Activated CD4-positive, alpha-beta T cell treated with anti-CD3 and anti-CD28 coated beads for 1 hour (primary cell): ENCODE data around the gene KCP.

Experiments used
- DNase-seq: peaks from one replicate; pipeline ENCODE4 v3.0.0-alpha.2; 2020

KCP gene

DNA sequence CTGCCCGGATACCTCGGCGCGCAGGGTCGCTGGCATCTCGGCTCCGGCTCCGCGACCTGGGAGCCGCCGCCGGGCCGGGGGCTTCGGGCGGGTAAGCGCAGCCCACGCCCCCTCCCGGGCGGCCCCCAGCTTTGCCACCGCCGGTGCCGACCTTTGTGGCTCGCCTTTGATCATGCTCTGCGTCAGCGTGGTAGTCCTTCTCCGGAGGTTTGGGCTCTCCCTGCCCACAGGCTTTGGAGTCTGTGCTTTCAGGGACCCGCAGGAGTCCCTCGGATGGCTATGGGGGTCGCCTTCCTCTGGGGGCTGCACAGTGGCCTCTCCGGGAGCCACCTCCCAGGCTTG is 40.6 kb downstream of the KCP start:
- DNase-seq, result no peak

DNA sequence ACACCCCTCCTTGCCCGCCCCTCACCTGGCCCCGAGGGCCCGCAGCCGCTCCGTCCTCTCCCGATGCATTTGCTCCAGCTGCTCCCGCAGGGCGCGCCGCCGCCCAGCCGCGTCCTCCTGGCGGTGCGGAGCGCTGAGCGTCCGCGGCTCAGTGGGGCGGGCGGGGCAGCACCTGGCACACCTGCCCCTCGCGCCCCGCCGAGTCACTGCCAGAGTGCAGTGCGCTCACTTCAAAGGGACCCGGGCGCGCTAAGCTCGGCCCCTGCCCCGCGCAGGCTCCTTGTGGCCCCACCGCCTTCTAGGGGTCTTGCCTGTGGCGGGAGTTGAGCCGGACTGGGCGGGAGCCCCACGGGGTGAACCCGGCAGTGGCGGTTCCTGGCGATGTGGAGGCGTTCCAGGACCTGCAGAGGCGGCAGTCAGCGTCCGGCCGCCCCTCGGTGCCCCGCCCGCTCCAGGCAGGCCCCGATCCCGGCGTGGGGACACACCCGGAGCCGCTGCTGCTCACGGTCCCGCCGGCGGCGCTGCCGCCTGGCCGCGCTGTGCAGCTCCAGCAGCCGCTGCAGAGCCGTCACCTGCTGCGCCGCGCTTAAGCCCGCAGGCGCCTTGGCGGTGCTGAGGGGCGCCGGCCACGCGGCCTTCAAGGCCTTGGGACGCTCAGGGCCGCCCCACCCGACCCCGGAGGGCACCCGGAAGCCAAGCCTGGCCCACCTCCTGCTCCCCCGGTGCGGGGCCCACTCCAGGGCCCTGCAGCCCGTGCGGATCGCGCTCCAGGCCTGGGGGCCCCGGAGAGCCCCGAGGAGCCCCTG is 41.2 kb downstream of the KCP start:
- peak; percentile 25 for DNase-seq

DNA sequence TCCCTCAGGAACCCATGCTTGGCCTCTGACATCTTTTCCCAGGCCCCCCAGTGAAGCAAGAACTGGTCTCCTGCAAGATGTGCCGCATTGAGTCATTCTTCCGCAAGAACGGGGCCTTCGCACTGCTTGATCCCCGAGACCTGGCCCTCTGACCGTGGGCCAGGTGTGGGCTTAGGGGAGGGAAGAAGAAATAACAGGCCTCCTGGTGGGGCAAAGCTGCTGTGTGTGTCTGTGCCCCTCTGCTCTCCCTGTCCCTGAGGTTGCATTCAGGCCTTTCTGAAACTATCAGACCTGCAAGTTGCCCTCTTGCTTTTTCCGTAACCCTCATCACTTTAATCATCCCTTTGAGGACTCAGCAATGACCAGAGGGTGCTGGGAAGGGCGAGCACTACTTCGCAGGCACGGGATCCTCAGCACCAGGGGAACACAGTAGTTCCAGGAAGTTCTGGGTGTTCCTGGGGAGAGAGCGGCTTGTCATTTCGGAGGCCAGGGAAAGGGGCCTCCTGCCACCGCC is 41.8 kb downstream of the KCP start:
- DNase-seq, result no peak

DNA sequence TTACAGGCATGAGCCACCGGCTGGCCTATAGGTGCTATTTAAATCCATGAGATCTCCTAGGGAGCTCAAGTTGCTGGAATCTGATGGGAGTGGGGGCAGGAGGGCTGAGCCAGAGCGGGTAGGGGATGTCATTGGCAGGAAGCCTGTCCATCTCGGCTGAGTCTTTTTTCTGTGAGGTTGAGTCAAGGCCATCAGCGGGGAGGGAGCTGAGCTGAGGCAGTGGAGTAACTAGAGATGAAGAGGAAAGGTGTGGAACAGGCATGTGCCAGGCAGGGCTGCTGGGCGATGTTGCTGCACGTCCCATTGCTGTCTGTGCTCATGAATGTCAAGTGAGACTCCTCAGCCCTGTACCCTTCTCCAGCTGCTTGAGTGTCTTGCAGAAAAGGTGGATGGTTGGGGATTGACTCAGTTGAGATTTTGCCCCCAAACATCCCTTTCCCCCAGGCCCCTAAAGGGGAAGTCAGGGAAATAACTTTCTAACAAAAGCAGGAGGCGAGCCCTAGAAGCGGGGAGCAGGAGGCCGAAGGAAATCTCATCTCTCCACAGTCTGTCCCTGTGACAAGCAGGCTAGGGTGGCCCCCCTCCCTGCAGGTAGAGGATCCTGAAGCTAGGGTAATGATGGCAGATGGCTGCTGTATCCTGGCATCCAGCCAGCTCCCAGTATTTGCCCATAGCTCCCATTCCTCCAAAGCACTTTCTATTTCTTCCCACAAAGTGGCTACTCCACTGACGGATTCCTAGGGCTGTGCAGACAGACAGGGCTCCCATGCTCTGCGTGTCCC is 42.5 kb downstream of the KCP start:
- DNase-seq, result no peak

DNA sequence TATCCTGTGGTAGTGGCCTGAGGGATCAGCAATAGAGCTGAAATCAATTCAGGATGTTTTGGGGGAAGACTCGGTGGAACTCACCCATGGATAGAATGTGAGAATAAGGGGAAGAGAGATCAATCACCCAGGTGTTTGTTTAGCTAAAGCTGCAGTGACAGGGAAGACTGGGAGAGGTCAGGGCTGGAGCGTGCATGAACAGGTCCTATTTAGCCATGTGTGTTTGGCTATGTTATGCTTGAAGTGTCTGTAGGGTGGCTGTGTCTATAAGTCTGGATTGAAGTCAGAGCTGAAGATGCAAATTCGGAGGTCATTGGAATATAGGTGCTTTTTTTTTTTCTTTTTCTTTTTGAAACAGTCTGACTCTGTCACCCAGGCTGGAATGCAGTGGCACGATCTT is 43.3 kb downstream of the KCP start:
- DNase-seq, result no peak

DNA sequence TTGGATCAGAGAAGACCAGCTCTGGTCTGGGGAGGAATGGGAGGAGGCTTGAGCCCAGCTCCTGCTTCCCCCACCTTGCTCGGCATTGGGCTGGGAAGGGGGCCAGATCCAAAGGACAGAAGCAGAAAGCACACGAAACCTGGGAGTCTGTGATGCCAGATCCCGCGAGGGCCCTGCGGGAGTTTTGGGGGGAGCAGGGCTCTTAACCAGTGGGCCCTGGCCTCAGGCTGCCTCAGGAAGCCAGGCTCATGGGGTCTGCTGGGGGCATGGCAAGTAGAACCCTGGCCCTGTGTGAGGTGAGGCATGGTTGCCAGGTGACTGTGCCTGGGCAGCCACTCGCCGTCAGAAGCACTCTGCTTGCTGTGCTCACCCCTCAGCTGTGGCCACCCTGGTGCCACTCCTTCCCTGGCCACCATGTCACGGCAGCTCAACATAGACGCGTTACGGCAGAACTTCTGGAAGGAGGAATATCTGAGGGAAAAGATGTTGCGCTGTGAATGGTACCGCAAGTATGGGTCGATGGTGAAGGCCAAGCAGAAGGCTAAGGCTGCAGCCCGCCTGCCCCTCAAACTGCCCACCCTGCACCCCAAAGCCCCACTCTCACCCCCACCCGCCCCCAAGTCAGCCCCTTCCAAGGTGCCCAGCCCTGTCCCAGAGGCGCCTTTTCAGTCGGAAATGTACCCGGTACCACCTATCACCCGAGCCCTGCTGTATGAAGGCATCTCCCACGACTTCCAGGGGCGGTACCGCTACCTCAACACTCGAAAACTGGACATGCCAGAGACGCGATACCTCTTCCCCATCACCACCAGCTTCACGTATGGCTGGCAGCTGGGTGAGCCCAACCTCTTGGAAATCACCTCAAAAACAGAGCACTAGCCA is 44.3 kb downstream of the KCP start:
- no peak for DNase-seq

DNA sequence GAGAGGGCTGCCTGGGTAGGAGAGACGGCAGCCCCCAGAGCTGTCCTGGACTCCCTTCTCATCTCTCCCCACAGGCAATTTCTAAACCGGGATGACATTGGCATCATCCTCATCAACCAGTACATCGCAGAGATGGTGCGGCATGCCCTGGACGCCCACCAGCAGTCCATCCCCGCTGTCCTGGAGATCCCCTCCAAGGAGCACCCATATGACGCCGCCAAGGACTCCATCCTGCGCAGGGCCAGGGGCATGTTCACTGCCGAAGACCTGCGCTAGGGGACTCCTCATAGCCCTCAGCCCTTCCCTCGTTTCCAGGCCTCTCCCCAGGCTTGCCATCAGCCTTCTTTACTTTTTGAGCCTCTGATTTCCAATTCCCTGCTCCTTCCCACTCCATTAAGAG is 45.2 kb downstream of the KCP start:
- DNase-seq, result no peak

DNA sequence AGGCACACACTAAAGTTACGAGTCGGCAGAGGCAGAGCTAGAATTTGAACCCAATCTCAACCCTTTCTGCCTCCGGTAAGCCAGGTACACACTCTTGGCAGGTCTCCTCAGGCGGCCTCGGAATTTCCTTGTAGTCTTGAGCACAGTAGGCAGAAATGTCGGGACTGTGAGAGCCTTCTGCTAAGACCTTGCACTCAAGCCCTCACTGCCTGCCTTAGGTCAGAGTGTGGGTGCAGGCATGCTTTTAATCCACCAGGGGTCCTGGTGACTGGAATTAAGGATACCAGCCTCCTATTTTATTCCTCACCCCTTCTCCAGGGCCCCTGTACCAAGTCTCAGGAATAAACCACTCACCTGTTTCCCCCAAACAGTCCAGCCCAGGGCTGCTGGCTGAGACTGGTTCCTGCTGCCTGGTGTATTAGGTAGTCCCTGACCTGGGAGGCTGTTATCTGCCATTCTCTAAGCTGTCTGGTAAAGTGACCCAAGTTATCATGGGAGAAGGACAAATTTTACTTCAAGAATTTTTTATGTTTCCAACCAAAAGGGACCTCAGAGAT is 47.0 kb downstream of the KCP start:
- no peak for DNase-seq

DNA sequence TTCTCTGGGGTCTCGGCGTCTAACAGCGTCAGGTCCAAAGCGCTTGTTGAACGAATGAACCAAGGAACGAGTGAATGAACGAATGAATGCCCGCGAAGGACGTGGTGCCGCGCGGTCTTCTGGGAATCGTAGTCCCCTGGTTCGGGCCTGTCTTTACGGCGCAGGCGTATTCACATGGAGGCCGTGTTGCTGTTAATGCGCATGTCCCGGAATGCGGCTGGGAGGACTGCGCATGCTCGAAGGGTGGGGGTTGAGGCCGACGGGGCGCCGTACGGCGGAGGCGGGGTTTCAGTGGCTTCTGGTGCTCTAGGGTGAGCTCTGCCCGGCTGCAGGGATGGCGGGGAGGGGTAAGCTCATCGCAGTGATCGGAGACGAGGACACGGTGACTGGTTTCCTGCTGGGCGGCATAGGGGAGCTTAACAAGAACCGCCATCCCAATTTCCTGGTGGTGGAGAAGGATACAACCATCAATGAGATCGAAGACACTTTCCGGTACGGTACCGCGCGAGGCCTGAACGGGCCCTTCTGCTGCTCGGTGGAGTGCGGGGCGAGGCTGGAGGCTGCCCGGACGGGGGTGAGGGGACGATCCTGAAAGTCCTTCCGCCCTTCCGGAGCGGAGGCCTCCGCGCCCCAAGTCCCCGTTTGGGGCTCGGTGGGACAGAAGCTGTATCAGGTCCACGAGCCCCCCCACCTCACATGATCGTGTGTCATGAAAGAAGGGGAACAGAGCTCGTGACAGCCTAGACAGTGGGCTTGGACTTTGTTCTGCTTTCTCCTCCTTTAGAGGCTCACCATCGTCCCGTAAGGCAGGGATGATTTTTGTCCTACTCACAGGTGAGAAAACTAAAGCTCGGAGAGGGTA is 47.7 kb downstream of the KCP start, which contains the start of gene ATP6V1F:
TSS of gene ATP6V1F (plus strand) at position 286 of the 862 bp plus-strand sequence. CDS start at position 335, 49 bp downstream.
- DNase-seq, result peak; percentile 99

DNA sequence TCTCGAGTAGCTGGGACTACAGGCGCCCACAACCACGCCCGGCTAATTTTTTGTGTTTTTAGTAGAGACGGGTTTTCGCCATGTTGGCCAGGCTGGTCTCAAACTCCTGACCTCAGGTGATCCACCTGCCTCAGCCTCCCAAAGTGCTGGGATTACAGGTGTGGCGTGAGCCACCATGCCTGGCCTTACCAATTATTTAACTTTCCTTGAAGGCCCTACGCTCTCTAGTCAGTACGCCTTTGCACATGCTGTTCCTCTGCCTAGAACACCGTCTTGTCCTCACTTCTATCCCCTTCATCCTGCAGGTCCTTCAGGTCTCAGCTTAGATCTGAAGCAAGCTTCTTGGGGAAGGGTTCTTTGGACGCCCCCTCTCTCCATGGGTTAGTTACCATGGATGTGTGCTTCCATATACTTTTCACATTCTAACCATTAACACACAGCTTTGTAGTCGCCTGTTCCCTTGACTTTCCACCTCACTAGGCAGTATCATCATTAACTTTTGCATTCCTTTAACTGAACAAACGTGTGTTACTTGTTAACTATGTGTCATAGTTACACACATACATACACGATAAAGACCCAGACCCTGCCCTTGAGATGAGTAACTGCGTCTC is 48.4 kb downstream of the KCP start:
- no peak for DNase-seq

DNA sequence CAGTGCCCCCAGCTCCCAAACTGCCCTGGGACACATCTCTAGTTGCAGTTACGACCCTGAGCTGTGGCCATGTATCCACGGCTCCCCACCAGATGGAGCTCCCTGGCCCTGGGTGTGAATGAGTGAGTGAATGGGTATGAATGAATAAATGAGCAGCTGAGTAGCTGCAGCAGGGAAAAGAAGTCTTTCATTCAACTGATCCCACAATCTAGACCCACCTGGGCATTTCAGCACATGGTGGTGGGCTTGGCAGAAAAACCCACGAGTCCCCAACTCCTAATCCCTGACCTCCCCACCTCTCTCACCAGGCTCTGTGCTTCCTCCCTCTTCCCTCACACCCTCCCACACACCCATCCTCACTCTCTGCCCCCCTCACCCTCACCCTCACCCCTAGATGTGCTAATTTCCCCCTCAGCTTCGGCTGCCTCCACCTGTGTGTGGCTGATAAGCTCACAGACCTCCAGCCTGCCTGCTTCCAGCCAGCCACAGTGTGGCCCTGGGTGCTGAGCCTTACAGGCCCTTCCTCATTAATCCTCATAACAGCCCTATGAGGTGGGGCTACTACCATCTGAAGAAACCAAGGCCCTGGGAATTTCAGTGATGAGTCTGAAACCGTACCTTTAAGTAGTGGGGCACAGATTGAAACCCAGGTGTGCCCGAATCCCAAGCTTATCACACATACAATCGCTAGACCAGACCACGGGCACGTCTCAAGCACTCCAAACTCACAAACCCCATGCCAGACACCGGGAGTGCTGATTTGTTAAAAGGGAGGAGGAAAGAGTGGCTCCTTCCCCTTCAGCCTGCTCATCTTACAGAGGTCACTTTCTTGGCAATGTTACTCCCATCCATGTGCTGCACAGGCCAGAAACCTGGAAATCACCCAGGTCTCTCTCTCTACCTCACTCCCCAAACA is 50.1 kb downstream of the KCP start:
- DNase-seq, result no peak

DNA sequence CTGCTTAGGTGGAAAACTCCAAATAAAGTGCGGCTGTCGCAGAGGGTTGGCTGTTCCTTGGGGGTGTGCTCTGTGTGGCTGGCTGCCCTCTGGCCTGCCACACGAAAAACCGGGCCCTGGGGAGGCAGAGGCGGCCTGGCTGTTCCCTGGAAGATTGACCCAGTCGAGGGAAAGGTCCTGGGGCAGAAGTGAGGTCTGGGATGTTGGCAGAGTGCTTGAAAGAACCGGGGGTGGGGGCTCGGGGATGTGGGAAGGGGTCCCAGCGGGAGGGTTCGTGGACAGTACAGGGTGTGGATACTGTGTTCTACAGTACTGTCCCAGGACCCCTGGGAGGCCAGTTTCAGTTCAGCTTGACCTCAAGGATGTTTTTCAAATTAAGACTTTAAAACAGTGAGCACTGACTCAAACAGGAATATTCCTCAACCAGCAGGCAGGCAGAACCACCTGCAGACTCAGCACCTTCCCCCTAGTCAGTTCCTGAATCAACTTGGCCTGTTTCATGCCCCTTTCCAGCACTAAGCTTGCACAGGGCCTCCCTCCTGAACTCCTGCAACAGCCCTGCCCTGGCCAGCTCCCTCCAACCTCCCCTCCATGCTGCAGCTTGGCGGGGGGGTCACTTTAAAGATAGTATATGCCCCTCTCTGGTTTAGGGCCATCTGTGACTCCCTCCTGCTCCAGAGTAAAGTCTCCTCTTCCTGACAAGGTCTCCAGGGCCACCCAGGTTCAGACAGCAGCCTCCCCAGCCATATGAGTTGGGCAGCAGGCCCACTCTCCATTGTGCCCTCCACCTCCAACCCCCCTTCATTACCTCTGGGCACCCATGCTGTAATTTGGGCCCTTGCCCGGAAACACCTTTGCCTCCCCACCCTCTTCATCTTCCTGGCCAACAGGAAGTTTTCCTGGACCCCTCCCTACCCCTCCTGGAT is 51.0 kb downstream of the KCP start:
- DNase-seq, result no peak

DNA sequence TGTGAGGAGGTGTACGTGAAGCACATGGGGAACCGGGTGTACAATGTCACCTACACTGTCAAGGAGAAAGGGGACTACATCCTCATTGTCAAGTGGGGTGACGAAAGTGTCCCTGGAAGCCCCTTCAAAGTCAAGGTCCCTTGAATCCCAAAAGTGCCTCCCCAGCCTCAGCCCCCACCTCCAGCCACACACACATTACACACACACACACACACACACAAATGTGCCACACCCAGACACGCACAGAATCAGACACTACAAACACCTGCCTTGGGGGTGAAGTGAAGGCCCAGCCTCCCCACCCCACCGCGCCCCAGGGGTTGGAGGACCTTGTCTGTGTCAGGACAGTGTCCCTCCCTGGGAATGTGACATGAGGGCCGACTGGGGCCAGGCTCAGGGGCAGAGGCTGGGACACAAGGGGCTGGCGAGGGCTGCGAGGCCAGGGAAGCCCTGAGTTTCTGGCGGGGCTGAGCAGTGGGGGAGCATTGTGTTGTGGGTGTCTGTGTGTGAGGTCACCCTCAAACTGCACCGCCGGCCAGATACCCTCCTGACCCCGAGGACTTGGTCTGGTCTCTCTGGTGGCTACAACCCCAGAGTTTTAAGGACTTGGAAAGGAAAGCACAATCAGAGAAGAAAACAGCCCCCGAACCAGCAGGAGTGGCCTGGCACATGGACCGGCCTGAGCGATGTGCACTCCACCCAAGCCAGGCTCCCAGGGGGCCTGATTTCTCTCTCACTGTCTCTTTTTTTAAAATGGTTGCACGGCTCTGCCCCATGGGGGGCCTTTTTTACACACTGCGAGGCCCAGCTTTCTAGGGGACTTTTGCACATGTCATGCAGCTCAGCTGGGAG is 51.9 kb downstream of the KCP start:
- DNase-seq, result no peak

DNA sequence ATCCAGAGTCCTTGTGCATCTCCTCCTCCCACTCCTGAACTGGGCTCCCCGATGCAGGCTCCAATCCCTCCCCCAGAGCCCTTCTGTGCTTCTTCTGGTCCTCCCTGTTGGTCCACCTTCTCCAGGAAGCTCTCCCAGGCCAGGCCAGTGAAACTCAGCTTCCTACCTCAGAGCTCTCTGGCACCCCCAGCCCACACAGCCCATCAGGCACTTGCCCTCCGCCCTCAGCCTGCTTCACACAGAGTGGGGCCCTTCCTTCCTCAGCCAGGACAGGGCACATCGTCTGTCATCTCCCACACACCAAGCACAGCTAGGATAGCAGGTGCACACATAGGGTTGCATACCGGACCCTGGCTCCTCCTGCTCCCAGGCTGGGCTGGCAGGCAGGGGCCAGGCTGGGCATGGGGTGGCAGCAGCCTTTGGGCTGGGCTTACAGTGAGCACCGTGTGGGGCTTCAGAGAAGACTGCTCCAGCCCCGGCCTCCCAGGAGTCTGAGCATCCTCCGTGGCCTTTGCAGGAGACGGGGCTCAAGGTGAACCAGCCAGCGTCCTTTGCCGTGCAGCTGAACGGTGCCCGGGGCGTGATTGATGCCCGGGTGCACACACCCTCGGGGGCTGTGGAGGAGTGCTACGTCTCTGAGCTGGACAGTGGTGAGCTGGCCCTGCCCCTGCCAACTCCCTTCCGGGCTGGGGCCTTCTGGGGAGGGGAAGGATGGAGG is 54.3 kb downstream of the KCP start:
- DNase-seq, result no peak

DNA sequence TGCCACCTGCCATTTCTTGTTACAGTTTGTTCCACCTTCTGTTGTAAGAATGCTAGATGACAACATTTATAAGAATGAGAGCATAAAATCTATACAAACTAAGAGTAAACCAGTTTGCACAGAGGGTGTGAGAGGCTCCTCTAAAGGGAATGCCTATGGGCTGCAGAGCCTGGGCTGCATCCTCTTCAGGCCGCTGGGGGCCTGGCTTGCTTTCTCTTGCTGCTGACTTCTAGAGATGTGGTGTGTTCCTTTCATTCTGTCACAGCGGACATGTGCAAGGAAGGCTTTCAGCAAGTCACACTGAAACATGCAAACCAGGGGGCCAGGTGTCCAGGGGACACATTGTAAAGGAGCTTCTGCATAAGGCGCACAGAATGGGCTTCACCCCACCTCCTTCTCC is 55.0 kb downstream of the KCP start:
- no peak for DNase-seq

DNA sequence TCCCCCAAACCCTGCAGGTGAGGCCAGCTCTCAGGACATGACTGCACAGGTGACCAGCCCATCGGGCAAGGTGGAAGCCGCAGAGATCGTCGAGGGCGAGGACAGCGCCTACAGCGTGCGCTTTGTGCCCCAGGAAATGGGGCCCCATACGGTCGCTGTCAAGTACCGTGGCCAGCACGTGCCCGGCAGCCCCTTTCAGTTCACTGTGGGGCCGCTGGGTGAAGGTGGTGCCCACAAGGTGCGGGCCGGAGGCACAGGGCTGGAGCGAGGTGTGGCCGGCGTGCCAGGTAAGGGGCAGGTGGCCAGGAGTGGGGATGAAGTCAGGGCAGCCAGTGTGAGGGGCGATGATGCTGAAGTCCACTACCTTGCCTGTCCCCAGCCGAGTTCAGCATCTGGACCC is 56.1 kb downstream of the KCP start:
- DNase-seq, result no peak

DNA sequence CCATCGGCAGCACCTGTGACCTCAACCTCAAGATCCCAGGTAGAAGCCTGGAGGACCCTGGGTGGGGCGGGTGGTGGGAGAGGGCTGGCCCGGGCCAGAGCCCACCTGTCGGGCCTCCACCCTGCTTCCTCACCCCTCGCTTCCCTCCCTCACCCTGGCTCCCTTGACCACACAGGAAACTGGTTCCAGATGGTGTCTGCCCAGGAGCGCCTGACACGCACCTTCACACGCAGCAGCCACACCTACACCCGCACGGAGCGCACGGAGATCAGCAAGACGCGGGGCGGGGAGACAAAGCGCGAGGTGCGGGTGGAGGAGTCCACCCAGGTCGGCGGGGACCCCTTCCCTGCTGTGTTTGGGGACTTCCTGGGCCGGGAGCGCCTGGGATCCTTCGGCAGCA is 56.7 kb downstream of the KCP start:
- no peak for DNase-seq
